GM12878 (cell line): Measurements from ENCODE around the gene CRTAP. TPM values are rescaled to one million over a fixed set of nuclear protein-coding genes. Genes with fewer than 3 reads are reported as not detected.

ENCODE experiments used
- ATAC-seq: fragments of 200-7000 bp; cut with Tn5 transposase; 3 replicates; pipeline ENCODE4 v1.9.1; 2020; ENCODE audit warnings: mild to moderate bottlenecking, moderate library complexity
- BruUV-seq: library from RNA; stranded (reverse); fragments of 400-500 nt; replicated peaks from 2 replicates; lab custom pipeline; 2021; lab: Mats Ljungman, UMichigan
- CTCF ChIA-PET: fragments of 300-600 bp; sonication (Branson Sonifier 250); formaldehyde crosslinking; extraction: SDS; loops from one replicate; lab custom pipeline; 2021; ENCODE audit warnings: inconsistent platforms; lab: Yijun Ruan, JAX
- POLR2A ChIA-PET: fragments of 350-600 bp; formaldehyde crosslinking; extraction: SDS; loops from one replicate; lab custom pipeline; 2021; ENCODE audit warnings: inconsistent platforms; lab: Charles Lee
- RAD21 ChIA-PET: fragments of 300-600 bp; sonication (Branson Sonifier 250); formaldehyde crosslinking; loops from one replicate; lab custom pipeline; 2023; ENCODE audit warnings: antibody characterized with exemption; ENCODE audit not compliant: unreplicated experiment; lab: Charles Lee
- SMC1A ChIA-PET: fragments of 300-600 bp; sonication (Branson Sonifier 250); formaldehyde crosslinking; loops from one replicate; lab custom pipeline; 2023; ENCODE audit not compliant: unreplicated experiment, uncharacterized antibody; lab: Charles Lee
- DNase-seq: peaks from one replicate; pipeline ENCODE4 v3.0.0-alpha.2; 2011; ENCODE audit warnings: low read depth, low spot score
- FAIRE-seq: peaks from 3 replicates; lab custom pipeline; 2011; peaks lifted over from hg19 to GRCh38; lab: Jason Lieb, UNC
- H2AFZ ChIP-seq: 2 replicates; pipeline ENCODE4 v1.6.0; 2011; ENCODE audit warnings: low read depth, low read length, control low read depth; ENCODE audit not compliant: control insufficient read depth
- H3K27ac ChIP-seq: 2 replicates; pipeline ENCODE4 v1.5.1; 2011; ENCODE audit warnings: control low read depth; ENCODE audit not compliant: control insufficient read depth, insufficient read depth
- H3K27me3 ChIP-seq, 2 experiments: replicated peaks in 1 of 2; 2 replicates each; pipeline versions ENCODE4 v1.6.0 to v1.6.1; 2011; ENCODE audit warnings: low read length in 1 of 2; ENCODE audit not compliant: control insufficient read depth in 2 of 2, insufficient read depth in 2 of 2
- H3K36me3 ChIP-seq, 2 experiments: 2 replicates each; pipeline ENCODE4 v1.5.1; 2011; ENCODE audit warnings: low read length in 1 of 2; ENCODE audit not compliant: control insufficient read depth in 2 of 2, insufficient read depth in 2 of 2
- H3K4me1 ChIP-seq: 2 replicates; pipeline ENCODE4 v1.6.1; 2011; ENCODE audit warnings: mild to moderate bottlenecking, low read length, moderate library complexity, mixed read lengths; ENCODE audit not compliant: control insufficient read depth, insufficient read depth
- H3K4me2 ChIP-seq: 2 replicates; pipeline ENCODE4 v1.6.0; 2011; ENCODE audit warnings: control low read depth; ENCODE audit not compliant: control insufficient read depth, insufficient read depth
- H3K4me3 ChIP-seq: fragments of 200-600 bp; sonication (generic); 2 replicates; pipeline ENCODE4 v1.5.1; 2016
- H3K79me2 ChIP-seq: 2 replicates; pipeline ENCODE4 v1.6.0; 2011; ENCODE audit warnings: low read length; ENCODE audit not compliant: control insufficient read depth, insufficient read depth
- H3K9ac ChIP-seq: 2 replicates; pipeline ENCODE4 v1.8.0; 2011; ENCODE audit warnings: low read length, control low read depth, mixed read lengths; ENCODE audit not compliant: control insufficient read depth, insufficient read depth
- H3K9me3 ChIP-seq: replicated peaks from 3 replicates; pipeline ENCODE4 v1.5.1; 2011; ENCODE audit warnings: mild to moderate bottlenecking, low read length; ENCODE audit not compliant: control insufficient read depth, insufficient read depth
- H4K20me1 ChIP-seq: 2 replicates; pipeline ENCODE4 v1.6.0; 2011; ENCODE audit not compliant: control insufficient read depth, insufficient read depth
- ATF3 ChIP-seq: IDR thresholded peaks from 2 replicates; pipeline ENCODE4 v1.6.1; 2011; ENCODE audit warnings: low read depth, mild to moderate bottlenecking, low read length, moderate library complexity, borderline replicate concordance; ENCODE audit errors: extremely low read depth
- CHD2 ChIP-seq: IDR thresholded peaks from 2 replicates; pipeline ENCODE4 v1.6.1; 2011; ENCODE audit warnings: low read depth, low read length, improper control_type of control experiment, borderline replicate concordance
- EZH2 ChIP-seq: IDR thresholded peaks from 2 replicates; pipeline ENCODE4 v1.6.1; 2012; ENCODE audit warnings: low read depth, mild to moderate bottlenecking, control low read depth, inconsistent platforms, low read length, borderline replicate concordance; ENCODE audit not compliant: control insufficient read depth
- MYB ChIP-seq: fragments of 150-350 bp; IDR thresholded peaks from 2 replicates; pipeline ENCODE4 v1.6.1; 2014; ENCODE audit warnings: mild to moderate bottlenecking, low read depth, low read length, borderline replicate concordance
- ZBTB33 ChIP-seq: fragments of 450-650 bp; IDR thresholded peaks from 2 replicates; pipeline ENCODE4 v1.6.1; 2017; ENCODE audit warnings: mild to moderate bottlenecking
- WGBS: methylation state at CpG from one replicate; pipeline ENCODE4 v1.1.6; 2016; ENCODE audit warnings: low lambda C conversion rate; ENCODE audit not compliant: insufficient replicate concordance, insufficient coverage; ENCODE audit errors: missing lambda C conversion rate; 5-methylcytosine and 5-hydroxymethylcytosine counted together
- in situ Hi-C: fragments of 300-500 bp; cut with MboI; formaldehyde crosslinking; loops from 9 replicates; pipeline ENCODE4 v1.14.3; 2018; ENCODE audit warnings: mixed read lengths
- intact Hi-C: fragments of 100-400 bp; cut with micrococcal nuclease; formaldehyde crosslinking; loops from one replicate; pipeline ENCODE4 v1.14.2; 2022; ENCODE audit not compliant: unreplicated experiment
- polyA plus RNA-seq, 11 experiments: library from polyadenylated mRNA; depleted of rRNA in 4 of 11; unstranded in 6 of 11; stranded (reverse) in 5 of 11; fragments of >200 nt; fragmentation: Nextera tagmentation in 4 of 11; fragmentation: Illumina TruSeq in 1 of 11; extraction: Ambion mirVana in 4 of 11; extraction: Trizol in 1 of 11; gene quantifications; 1 replicate in 1 of 11; 2 replicates in 10 of 11; pipeline versions ENCODE4 v1.2.1 to v1.2.3, GENCODE V29; 2011 to 2016; ENCODE audit warnings: inconsistent platforms in 2 of 11, missing spikeins in 2 of 11, low read depth in 1 of 11
- total RNA-seq, 4 experiments: library from RNA; depleted of rRNA in 3 of 4; stranded (reverse); fragments of >200 nt in 3 of 4; fragmentation: Illumina TruSeq in 1 of 4; extraction: Trizol in 1 of 4; gene quantifications; 2 replicates each; pipeline versions ENCODE4 v1.2.1 to v1.2.3, GENCODE V29; 2013 to 2021

The CRTAP gene
- total and polyA plus RNA-seq, 10 of the 15 experiments (the other 5 are each of a cell fraction or from before 2014, with no cell fraction given) = 6.0 to 42.3 (median 23.3) TPM

- no peak overlapping the region for H3K27ac ChIP-seq
- intact Hi-C loops = no loop called here
- no peak overlapping the region for H2AFZ ChIP-seq
- no peaks in the 10 kb centered on the region for H4K20me1 ChIP-seq
- no peaks in the 10 kb centered on the region for H3K36me3 ChIP-seq
- FAIRE-seq (no peak), DNase-seq (no peak), ATAC-seq (no peak)
- H3K4me2 ChIP-seq = no peak overlapping the region
- WGBS = 53% methylated on average over 19 of the region's 19 CpGs
- ChIA-PET CTCF (no interaction called here), POLR2A (no interaction called here), SMC1A (interaction anchor here (0.7 kb wide), 1 partner anchor 43 kb away, joined by 4 read pairs; no protein-coding TSS in a partner anchor), RAD21 (interaction anchor here (0.9 kb wide), 1 partner anchor 43 kb away, joined by 3 read pairs; no protein-coding TSS in a partner anchor)
- H3K9ac ChIP-seq = no peak overlapping the region
- TF ChIP-seq ATF3 = no peak
- no TSS peak for BruUV-seq
- H3K4me3 ChIP-seq = no peak overlapping the region
- no peaks in the 10 kb centered on the region; the same call in 2 of the 3 replicates for H3K9me3 ChIP-seq
- no peaks in the 10 kb centered on the region for H3K79me2 ChIP-seq
- H3K4me1 ChIP-seq = no peaks in the 10 kb centered on the region
- in situ Hi-C loops = no loop called here
- H3K27me3 ChIP-seq = no peaks in the 10 kb centered on the region
Measured at GRCh38 chr3:33174711-33175414, 61.0 kb downstream of the CRTAP start.

GRCh38 chr3:33179132-33179531 lies 65.3 kb downstream of the CRTAP start:
- no peaks in the 10 kb centered on the region for H3K27me3 ChIP-seq
- no peak overlapping the region for H3K9ac ChIP-seq
- H3K4me2 ChIP-seq = no peak overlapping the region
- in situ Hi-C loops = no loop called here
- ChIA-PET RAD21 (interaction anchor here (1.6 kb wide), 1 partner anchor 48 kb away, joined by 5 read pairs; no protein-coding TSS in a partner anchor), CTCF (no interaction called here)
- no peaks in the 10 kb centered on the region for H4K20me1 ChIP-seq
- no peaks in the 10 kb centered on the region; the same call in 2 of the 3 replicates for H3K9me3 ChIP-seq
- H3K36me3 ChIP-seq = no peaks in the 10 kb centered on the region
- no peak for TF ChIP-seq EZH2
- TF ChIP-seq CHD2 = no peak
- TF ChIP-seq MYB = no peak
- no peak for TF ChIP-seq ZBTB33
- TF ChIP-seq, all 136 proteins: peak for 0
- BruUV-seq = no TSS peak
- Histone ChIP-seq H2AFZ (no peak overlapping the region), H3K4me3 (no peak overlapping the region), H3K4me1 (no peaks in the 10 kb centered on the region), H3K79me2 (no peaks in the 10 kb centered on the region), H3K27ac (no peak overlapping the region)
- SMC1A ChIA-PET = no interaction called here
- WGBS = 75% methylated on average over 1 of the region's 1 CpG
- ATAC-seq = no peak
- FAIRE-seq = no peak
- no peak for DNase-seq
- intact Hi-C loops = no loop called here
- POLR2A ChIA-PET = no interaction called here
